ENCODE results near the gene COX20. TPM values are rescaled to one million over a fixed set of nuclear protein-coding genes. Genes with fewer than 3 reads are reported as not detected.

Gene COX20
- total RNA-seq, 6 experiments from 2014 or later = 42.6 to 70.8 (median 58.9) TPM

DNA sequence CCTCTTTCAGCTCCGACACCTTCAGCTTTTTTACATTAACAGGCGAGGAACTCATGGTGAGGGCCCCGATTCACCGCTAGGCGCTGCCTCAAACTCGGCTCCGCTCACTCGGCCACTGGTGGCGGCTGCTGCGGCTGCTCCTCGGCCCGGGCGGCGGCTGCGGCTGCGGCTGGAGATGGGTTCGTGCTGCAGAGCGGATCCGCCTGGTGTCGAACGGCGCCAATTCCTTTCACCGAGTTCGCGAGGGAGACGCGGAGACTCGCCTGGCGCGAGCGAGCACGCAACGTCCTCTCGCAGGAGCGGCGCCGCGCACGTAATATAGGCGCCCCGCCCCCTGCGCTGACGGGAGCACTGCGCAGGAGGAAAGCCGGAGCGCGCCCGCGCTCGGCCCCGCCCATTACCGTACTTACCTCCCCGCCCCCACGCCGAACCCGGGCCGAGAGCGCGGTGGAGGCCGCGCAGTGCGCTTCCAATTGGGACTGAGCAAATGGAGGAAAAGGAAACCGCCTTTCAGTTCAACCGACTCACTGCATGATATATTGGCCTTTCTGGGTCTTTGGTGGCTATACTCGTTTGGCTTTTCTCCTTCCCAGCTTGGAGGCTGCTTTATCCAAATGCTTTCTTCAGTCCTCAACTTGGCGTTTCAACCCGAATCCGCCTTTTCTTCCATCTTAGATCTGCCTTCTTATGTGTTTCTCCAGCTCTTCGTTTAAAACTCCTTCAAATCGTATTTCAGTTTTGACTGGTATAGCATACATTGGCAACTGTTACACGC, 29.0 kb downstream of the COX20 start, which contains the start of gene HNRNPU:
HNRNPU (minus strand) TSS at position 291 of the 775 bp plus-strand sequence; CDS start at position 55, 236 bp downstream.
- DNase-seq = peak; percentile 92
- Mint-ChIP-seq H3K9me3 (no peaks in the 10 kb centered on the region), H3K27me3 (ENCODE audit: insufficient read depth) (peaks cover 8% of the 10 kb centered on the region), H3K4me1 (ENCODE audit: low read depth) (peaks cover 37% of the 10 kb centered on the region), H3K36me3 (ENCODE audit: low read depth) (peaks cover 32% of the 10 kb centered on the region), H3K4me3 (peak within 1 kb of the TSS; percentile 98), H3K27ac (peak within 1 kb of the TSS; percentile 94)
- TF ChIP-seq, protein P1, sequence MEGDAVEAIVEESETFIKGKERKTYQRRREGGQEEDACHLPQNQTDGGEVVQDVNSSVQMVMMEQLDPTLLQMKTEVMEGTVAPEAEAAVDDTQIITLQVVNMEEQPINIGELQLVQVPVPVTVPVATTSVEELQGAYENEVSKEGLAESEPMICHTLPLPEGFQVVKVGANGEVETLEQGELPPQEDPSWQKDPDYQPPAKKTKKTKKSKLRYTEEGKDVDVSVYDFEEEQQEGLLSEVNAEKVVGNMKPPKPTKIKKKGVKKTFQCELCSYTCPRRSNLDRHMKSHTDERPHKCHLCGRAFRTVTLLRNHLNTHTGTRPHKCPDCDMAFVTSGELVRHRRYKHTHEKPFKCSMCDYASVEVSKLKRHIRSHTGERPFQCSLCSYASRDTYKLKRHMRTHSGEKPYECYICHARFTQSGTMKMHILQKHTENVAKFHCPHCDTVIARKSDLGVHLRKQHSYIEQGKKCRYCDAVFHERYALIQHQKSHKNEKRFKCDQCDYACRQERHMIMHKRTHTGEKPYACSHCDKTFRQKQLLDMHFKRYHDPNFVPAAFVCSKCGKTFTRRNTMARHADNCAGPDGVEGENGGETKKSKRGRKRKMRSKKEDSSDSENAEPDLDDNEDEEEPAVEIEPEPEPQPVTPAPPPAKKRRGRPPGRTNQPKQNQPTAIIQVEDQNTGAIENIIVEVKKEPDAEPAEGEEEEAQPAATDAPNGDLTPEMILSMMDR (IDR thresholded peaks at IDR 0.05) = peak; percentile 72

DNA sequence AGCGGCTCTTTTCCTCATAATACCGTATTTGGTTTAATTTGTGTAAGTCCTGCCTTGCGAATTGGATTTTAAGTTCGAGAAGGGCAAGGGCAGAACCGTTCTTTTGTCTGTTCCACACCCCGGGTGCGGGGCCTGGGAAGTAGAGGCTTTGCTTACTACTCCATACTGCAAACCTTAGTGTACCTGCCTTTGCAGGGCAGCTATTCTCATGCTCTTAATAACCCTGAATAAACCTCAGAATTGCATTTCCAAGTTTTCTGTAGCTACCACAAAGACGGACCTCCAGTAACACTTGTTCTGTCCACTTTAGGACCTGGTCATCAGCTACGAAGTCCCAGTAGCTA, 29.5 kb downstream of the COX20 start:
- DNase-seq = no peak
- peaks cover 32% of the 10 kb centered on the region for H3K4me1 Mint-ChIP-seq (ENCODE audit: low read depth)
- H3K27me3 Mint-ChIP-seq (ENCODE audit: insufficient read depth) = peaks cover 8% of the 10 kb centered on the region
- TF ChIP-seq, protein P1 (IDR thresholded peaks at IDR 0.05) = no peak
- H3K4me3 Mint-ChIP-seq = peak overlapping the region; percentile 98
- H3K9me3 Mint-ChIP-seq = no peaks in the 10 kb centered on the region
- peak overlapping the region; percentile 94 for H3K27ac Mint-ChIP-seq
- peaks cover 31% of the 10 kb centered on the region for H3K36me3 Mint-ChIP-seq (ENCODE audit: low read depth)

DNA sequence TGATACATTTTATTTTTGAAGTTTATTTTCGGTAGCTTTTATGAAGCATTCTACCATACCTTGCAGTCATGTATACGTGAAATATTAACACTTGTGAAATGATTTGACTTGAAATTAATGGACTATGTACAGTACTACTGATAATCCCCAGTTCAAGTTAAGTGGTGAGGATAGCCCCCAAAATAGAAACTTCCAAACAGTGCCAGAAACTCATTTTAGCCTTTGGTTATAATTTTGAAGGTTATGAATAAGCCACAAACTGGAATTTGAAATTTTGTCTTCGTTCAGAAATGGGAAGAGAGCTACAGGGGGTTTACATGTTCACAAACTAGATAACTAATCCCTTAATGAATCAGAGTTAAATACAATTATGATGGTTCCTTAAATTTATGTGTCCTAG, 30.4 kb downstream of the COX20 start:
- H3K27ac Mint-ChIP-seq = peak overlapping the region; percentile 94; the same call in 1 of the 2 replicates
- DNase-seq = no peak
- H3K36me3 Mint-ChIP-seq (ENCODE audit: low read depth) = peaks cover 24% of the 10 kb centered on the region
- TF ChIP-seq, protein P1 (IDR thresholded peaks at IDR 0.05) = no peak
- peaks cover 24% of the 10 kb centered on the region for H3K4me1 Mint-ChIP-seq (ENCODE audit: low read depth)
- H3K27me3 Mint-ChIP-seq (ENCODE audit: insufficient read depth) = peaks cover 8% of the 10 kb centered on the region
- H3K9me3 Mint-ChIP-seq = no peaks in the 10 kb centered on the region
- H3K4me3 Mint-ChIP-seq = no peak overlapping the region

DNA sequence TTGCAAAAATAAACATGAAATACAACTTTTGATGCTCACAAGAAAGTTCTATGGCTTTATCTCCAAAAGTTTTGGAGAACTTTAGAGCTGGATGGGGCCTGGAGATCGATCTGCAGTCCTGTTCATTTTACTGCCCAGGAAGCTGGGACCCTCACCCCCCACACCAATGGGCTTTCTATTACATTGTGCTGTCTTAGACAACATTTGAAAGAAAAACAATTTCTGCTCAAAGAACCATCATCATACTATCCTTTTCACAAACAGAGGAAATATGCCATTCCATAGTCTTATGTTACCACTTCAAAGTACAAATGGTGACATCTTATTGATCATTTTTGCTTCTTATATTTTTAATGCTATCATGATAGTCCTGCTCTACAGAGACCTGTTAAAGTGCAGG, 30.9 kb downstream of the COX20 start:
- Mint-ChIP-seq H3K9me3 (no peaks in the 10 kb centered on the region), H3K4me1 (ENCODE audit: low read depth) (peaks cover 19% of the 10 kb centered on the region), H3K4me3 (no peak overlapping the region), H3K36me3 (ENCODE audit: low read depth) (peaks cover 19% of the 10 kb centered on the region), H3K27me3 (ENCODE audit: insufficient read depth) (peaks cover 8% of the 10 kb centered on the region), H3K27ac (no peak overlapping the region)
- no peak for DNase-seq
- TF ChIP-seq, protein P1 (IDR thresholded peaks at IDR 0.05) = no peak

DNA sequence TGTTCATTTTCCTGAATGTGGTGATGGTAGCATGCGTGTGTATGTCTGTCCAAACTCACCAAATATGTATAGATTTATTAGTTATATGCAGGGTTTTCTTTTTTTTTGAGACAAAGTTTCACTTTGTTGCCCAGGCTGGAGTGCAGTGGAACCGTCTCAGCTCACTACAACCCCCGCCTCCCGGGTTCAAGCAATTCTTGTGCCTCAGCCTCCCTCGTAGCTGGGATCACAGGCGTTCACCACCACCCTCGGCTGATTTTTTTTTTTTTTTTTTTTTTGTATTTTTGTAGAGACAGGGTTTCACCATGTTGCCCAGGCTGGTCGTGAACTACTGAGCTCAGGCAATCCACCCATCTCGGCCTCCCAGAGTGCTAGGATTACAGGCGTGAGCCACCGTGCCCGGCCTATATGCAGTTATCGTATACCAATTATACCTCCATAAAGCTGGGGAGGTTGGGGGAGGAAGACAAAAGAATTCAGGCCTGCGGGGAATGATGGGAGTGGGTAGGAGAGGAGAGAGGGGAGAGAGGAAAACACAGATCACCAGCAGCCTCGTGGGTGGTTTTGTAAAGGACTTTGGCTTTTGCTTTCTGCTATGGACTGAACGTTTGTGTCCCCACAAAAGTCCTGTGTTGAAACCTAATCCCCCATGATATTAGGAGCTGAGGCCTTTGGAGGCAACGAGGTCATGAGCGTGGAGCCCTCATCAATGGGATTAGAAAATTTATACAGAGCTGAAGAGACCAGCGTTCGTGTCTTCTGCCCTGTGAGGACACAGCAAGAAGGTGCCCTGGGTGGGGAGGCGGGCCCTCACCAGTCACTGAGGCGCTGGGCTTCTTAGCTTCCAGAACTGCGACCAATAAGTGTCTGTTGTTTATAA, 33.3 kb downstream of the COX20 start:
- no peak overlapping the region for H3K27ac Mint-ChIP-seq
- no peaks in the 10 kb centered on the region for H3K9me3 Mint-ChIP-seq
- H3K4me3 Mint-ChIP-seq = no peak overlapping the region
- H3K36me3 Mint-ChIP-seq (ENCODE audit: low read depth) = peaks cover 4% of the 10 kb centered on the region
- DNase-seq = no peak
- peaks cover 15% of the 10 kb centered on the region for H3K4me1 Mint-ChIP-seq (ENCODE audit: low read depth)
- H3K27me3 Mint-ChIP-seq (ENCODE audit: insufficient read depth) = peaks cover 7% of the 10 kb centered on the region
- TF ChIP-seq, protein P1 (IDR thresholded peaks at IDR 0.05) = no peak

All from HFFc6 (cell line).